SU-DHL-6 (cell line): Measurements from ENCODE around the gene SYT10.

Experiments used
- EZH2phosphoT487 ChIP-seq: fragments of 200-600 bp; sonication (generic), shearing (Covaris generic); conservative IDR thresholded peaks from 2 replicates; pipeline ENCODE4 v1.6.1; 2018; ENCODE audit warnings: mild to moderate bottlenecking, antibody characterized with exemption, low read length, moderate library complexity, mixed read lengths
- TF ChIP-seq, protein P1 (sequence below): fragments of 200-600 bp; sonication (generic); IDR thresholded peaks from one replicate; pipeline ENCODE4 v1.5.1; 2017; ENCODE audit warnings: antibody characterized with exemption, mild to moderate bottlenecking, low read length, moderate library complexity; ENCODE audit not compliant: insufficient read depth, poor library complexity, severe bottlenecking

DNA sequence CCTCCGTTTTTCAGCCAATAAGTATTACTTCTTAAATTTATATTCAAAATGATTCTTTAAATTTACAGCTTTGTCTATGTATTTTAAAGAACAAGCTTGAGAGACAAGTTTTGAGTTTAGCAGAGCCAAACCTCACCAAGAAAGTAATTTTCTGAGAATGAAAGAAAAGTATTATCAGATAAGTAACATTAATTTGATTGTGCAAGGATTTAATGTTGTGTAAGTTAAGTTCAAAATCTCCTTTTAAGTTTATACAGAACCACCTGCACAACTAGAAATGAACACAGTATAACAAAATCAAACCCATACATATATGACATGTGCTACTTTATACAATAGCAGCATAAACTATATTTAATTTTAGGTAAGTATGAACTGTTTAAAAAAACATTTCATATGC lies 63.5 kb downstream of the SYT10 start:
- TF ChIP-seq, protein P1, sequence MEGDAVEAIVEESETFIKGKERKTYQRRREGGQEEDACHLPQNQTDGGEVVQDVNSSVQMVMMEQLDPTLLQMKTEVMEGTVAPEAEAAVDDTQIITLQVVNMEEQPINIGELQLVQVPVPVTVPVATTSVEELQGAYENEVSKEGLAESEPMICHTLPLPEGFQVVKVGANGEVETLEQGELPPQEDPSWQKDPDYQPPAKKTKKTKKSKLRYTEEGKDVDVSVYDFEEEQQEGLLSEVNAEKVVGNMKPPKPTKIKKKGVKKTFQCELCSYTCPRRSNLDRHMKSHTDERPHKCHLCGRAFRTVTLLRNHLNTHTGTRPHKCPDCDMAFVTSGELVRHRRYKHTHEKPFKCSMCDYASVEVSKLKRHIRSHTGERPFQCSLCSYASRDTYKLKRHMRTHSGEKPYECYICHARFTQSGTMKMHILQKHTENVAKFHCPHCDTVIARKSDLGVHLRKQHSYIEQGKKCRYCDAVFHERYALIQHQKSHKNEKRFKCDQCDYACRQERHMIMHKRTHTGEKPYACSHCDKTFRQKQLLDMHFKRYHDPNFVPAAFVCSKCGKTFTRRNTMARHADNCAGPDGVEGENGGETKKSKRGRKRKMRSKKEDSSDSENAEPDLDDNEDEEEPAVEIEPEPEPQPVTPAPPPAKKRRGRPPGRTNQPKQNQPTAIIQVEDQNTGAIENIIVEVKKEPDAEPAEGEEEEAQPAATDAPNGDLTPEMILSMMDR, result no peak
- TF ChIP-seq EZH2phosphoT487, result no peak
